Type B pancreatic cell (in vitro differentiated cells): ENCODE results near the gene SLC6A19. TPM values are rescaled to one million over a fixed set of nuclear protein-coding genes. Genes with fewer than 3 reads are reported as not detected.

Source experiments
- DNase-seq: peaks from one replicate; pipeline ENCODE4 v3.0.0; 2021; ENCODE audit warnings: mixed read lengths; ENCODE audit not compliant: unreplicated experiment; ENCODE audit errors: extremely low spot score
- H3K27ac Mint-ChIP-seq: 2 replicates; pipeline ENCODE4 v1.8.0; 2021; ENCODE audit warnings: mild to moderate bottlenecking, mixed read lengths
- H3K27me3 Mint-ChIP-seq: 2 replicates; pipeline ENCODE4 v1.8.0; 2021; ENCODE audit warnings: mixed read lengths
- H3K36me3 Mint-ChIP-seq: 2 replicates; pipeline ENCODE4 v1.8.0; 2021; ENCODE audit warnings: mixed read lengths
- H3K4me1 Mint-ChIP-seq: one replicate; pipeline ENCODE4 v1.8.0; 2021; ENCODE audit warnings: mixed read lengths; ENCODE audit not compliant: unreplicated experiment
- H3K4me3 Mint-ChIP-seq: 2 replicates; pipeline ENCODE4 v1.8.0; 2021; ENCODE audit warnings: mild to moderate bottlenecking, mixed read lengths
- H3K9me3 Mint-ChIP-seq: 2 replicates; pipeline ENCODE4 v1.8.0; 2021; ENCODE audit warnings: mixed read lengths
- total RNA-seq: library from RNA; stranded (reverse); gene quantifications from 2 replicates; pipeline ENCODE4 v1.2.1, GENCODE V29; 2021; ENCODE audit warnings: low replicate concordance
- TF ChIP-seq, protein P1 (sequence below): fragments of 200-600 bp; sonication (generic); conservative IDR thresholded peaks from 2 replicates; pipeline ENCODE4 v1.5.0; 2021; ENCODE audit warnings: antibody characterized with exemption, mild to moderate bottlenecking

Gene SLC6A19
- total RNA-seq, 1 donor from 2014 or later, result 12.6 TPM

DNA sequence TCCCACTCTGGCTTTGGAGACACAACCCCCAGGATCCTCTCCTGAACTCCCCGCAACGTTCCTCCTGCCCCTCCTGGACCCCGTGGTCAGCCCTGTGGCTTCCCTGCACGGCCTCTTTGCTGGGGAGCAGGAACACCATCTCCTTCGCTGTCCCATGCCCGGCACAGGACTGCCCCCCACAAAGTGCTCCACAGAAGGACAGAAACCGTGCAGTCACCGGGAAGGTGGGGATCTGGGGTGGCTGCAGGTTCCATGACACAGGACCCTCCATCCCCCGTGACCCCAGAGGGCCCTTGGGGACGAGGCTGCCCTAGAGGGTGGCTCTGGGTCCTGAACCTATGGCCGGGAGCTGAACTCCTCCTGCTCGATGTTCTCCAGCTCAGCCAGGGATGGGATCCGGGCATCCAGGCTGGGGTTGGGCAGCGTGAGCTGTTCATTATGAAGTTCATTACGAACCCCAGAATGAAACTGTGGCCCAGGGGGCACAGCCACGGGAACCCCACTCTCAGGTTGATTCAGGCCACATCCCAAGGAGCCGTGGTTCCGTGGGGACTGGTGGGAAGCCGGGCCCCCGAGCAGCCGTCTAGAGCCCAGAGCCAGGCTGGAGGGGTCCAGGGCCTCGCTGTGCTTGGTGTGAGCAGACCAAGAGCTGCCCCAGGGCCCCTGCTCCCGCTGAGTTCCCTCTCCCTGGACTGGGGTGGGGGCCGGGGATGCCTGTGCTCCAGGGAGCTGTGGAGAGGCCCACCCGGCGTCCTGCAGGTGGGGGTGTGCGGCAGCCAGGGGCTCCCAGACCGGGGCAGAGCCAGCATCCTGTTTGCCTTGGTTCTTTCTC, 684 bp upstream of the SLC6A19 start:
- Mint-ChIP-seq H3K36me3 (no peaks in the 10 kb centered on the region), H3K27ac (no peak overlapping the region), H3K4me3 (no peak overlapping the region), H3K4me1 (peaks cover 6% of the 10 kb centered on the region), H3K9me3 (no peaks in the 10 kb centered on the region), H3K27me3 (peaks cover 5% of the 10 kb centered on the region)
- DNase-seq, result no peak
- TF ChIP-seq, protein P1, sequence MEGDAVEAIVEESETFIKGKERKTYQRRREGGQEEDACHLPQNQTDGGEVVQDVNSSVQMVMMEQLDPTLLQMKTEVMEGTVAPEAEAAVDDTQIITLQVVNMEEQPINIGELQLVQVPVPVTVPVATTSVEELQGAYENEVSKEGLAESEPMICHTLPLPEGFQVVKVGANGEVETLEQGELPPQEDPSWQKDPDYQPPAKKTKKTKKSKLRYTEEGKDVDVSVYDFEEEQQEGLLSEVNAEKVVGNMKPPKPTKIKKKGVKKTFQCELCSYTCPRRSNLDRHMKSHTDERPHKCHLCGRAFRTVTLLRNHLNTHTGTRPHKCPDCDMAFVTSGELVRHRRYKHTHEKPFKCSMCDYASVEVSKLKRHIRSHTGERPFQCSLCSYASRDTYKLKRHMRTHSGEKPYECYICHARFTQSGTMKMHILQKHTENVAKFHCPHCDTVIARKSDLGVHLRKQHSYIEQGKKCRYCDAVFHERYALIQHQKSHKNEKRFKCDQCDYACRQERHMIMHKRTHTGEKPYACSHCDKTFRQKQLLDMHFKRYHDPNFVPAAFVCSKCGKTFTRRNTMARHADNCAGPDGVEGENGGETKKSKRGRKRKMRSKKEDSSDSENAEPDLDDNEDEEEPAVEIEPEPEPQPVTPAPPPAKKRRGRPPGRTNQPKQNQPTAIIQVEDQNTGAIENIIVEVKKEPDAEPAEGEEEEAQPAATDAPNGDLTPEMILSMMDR, result no peak

DNA sequence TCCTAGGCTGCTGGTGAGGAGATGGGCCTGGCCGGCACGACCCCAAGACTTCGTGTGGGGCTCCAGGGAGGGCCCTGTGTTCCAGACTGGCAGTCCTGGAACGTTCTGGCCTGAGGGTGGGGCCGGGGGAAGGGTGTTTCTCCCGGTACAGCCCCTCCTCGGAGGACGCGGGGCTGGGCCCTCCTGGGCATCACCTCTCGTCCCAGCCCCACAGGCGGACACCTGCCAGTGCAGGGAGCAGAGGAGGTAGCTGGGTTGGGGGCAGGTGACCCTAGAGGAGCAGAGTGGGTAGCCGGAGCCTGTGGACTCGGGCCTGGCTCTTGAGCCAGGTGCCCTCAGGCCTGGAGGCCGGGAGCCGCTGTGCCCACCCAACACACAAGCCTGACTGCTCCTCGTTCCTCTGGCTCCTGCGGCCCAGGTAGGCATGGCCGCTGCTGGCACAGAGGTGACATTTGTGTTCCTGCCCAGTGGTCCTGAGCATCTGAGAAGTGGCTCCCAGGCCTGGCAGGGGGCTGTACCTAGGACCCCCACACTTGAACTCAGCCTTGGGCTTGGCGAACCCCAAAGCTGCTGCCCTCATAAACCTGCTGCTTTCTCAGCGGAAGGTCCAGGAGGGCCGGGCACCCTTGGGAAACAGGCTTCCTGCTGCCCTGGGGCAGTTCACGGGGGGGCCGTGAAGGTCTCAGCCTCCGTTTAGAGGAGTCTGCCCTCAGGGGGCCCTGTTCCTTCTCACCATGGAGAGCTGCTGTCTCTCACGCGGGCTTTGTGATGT, 817 bp downstream of the SLC6A19 start:
- no peak overlapping the region for H3K4me3 Mint-ChIP-seq
- no peak overlapping the region for H3K27ac Mint-ChIP-seq
- H3K9me3 Mint-ChIP-seq, result no peaks in the 10 kb centered on the region
- H3K27me3 Mint-ChIP-seq, result peaks cover 6% of the 10 kb centered on the region
- H3K36me3 Mint-ChIP-seq, result no peaks in the 10 kb centered on the region
- TF ChIP-seq, protein P1, result no peak
- DNase-seq, result no peak
- H3K4me1 Mint-ChIP-seq, result peaks cover 6% of the 10 kb centered on the region

- H3K4me1 Mint-ChIP-seq, result peaks cover 10% of the 10 kb centered on the region
- no peak overlapping the region for H3K27ac Mint-ChIP-seq
- no peak overlapping the region for H3K4me3 Mint-ChIP-seq
- H3K36me3 Mint-ChIP-seq, result no peaks in the 10 kb centered on the region
- H3K9me3 Mint-ChIP-seq, result no peaks in the 10 kb centered on the region
- peaks cover 10% of the 10 kb centered on the region for H3K27me3 Mint-ChIP-seq
- no peak for DNase-seq
- TF ChIP-seq, protein P1, result no peak
Measured at GRCh38 chr5:1202798-1203185, 1.4 kb downstream of the SLC6A19 start.

DNA sequence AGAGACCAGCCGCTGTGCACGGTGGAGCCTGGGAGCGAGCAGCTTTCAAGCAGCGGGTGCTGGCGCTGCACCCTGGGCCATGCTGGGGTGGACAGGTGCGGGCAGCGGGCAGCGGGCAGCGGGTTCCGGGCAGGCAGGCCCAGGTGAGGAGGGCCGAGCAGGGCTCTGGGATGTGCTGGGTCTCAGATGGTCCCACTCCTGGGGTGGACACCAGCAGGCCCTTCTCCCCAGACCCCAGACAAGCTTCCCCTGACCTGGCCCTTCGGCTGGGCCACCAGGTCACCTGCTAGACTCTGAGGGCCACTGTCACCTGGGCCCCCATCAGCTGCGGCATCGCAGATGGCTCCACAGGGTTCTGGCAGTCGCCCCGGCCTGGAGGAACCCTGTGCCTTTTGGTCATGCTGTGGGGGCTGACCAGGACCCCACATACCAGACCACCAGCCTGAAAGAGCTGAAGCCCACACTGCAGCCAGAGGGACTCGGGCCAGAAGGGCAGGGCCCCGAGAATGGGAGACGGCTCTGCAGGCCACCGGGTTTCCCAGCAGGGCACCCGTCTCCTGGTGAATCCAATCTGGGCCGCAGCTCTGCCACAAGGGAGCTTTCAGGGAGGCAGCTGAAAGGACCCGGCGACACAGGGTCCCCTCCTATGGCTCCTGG, 2.0 kb downstream of the SLC6A19 start:
- Mint-ChIP-seq H3K4me3 (no peak overlapping the region), H3K9me3 (no peaks in the 10 kb centered on the region)

DNA sequence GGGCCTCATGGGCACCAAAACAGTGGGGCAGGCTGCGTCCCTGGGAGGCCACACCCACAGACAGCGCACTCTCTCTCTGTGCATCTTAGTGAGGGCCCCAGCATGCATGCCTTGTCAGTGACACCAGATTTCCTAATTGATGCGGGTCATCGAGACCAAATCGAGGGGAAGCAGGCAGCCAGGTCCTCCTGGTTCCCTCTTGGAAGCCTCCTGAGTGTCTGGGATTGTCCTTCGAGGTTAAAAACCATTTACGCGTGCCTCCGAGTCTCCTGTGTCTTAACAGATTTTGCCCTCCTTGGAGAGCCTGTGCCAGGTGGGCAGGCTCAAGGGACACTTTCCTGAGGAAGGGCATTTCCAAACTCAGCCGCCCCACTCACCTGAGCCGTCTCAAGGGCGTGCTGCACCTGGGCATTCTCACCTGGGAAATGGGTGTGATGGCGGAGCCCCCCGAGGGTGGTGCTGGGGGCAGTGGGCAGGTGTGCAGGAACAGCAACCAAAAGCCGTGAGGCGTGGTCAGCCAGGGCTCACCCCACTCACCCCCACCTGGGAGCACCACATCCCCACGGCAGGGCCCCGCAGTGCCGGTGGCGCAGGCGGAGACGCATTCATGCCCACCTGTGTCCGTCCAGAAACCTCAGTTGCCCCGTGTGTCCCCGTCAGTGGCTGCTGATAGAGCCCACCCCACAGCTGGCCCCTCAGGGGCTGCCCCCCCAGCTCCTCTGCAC, 2.7 kb downstream of the SLC6A19 start:
- no peaks in the 10 kb centered on the region for H3K9me3 Mint-ChIP-seq
- no peaks in the 10 kb centered on the region for H3K36me3 Mint-ChIP-seq
- peaks cover 10% of the 10 kb centered on the region for H3K27me3 Mint-ChIP-seq
- peaks cover 10% of the 10 kb centered on the region for H3K4me1 Mint-ChIP-seq
- H3K27ac Mint-ChIP-seq, result no peak overlapping the region
- TF ChIP-seq, protein P1, result no peak
- DNase-seq, result no peak
- no peak overlapping the region for H3K4me3 Mint-ChIP-seq

More for the DNA sequence above, 2.0 kb downstream of the SLC6A19 start:
- Mint-ChIP-seq H3K36me3 (no peaks in the 10 kb centered on the region), H3K27me3 (peaks cover 10% of the 10 kb centered on the region), H3K27ac (no peak overlapping the region), H3K4me1 (peaks cover 10% of the 10 kb centered on the region)
- TF ChIP-seq, protein P1, result no peak
- DNase-seq, result no peak
